Psoas muscle (tissue), 8 donors: ENCODE measurements around the gene SLC14A1. TPM values are rescaled to one million over a fixed set of nuclear protein-coding genes. Genes with fewer than 3 reads are reported as not detected.
A peak's percentile ranks its signal among the peaks of the same experiment; 100 is the strongest.

ENCODE experiments used
- ATAC-seq, 4 donors: fragments of 200-7000 bp; cut with Tn5 transposase; one replicate each; pipeline ENCODE4 v1.9.1; 2020; ENCODE audit warnings: moderate library complexity in 3 of 4, mild to moderate bottlenecking in 2 of 4
- DNase-seq, 2 donors: peaks; one replicate each; pipeline ENCODE4 v3.0.0-alpha.2; 2020
- H3K27ac ChIP-seq: fragments of 200-600 bp; one replicate; pipeline ENCODE4 v1.8.0; 2022
- H3K27me3 ChIP-seq, 3 donors: fragments of 200-600 bp in 1 of 3; one replicate each; pipeline versions ENCODE4 v1.6.1 to v1.8.0; 2013 to 2022; ENCODE audit warnings: low read length in 2 of 3, mild to moderate bottlenecking in 2 of 3, moderate library complexity in 1 of 3; ENCODE audit not compliant: insufficient read depth in 3 of 3
- H3K36me3 ChIP-seq, 2 donors: fragments of 200-600 bp in 1 of 2; one replicate each; pipeline versions ENCODE4 v1.6.1 to v1.8.0; 2013 to 2022; ENCODE audit warnings: low read depth in 1 of 2, mild to moderate bottlenecking in 1 of 2, moderate library complexity in 1 of 2; ENCODE audit not compliant: insufficient read depth in 1 of 2
- H3K4me1 ChIP-seq: fragments of 200-600 bp; one replicate; pipeline ENCODE4 v1.8.0; 2022
- H3K4me3 ChIP-seq: fragments of 200-600 bp; one replicate; pipeline ENCODE4 v1.8.0; 2022; ENCODE audit warnings: mild to moderate bottlenecking
- H3K9me3 ChIP-seq: fragments of 200-600 bp; one replicate; pipeline ENCODE4 v1.8.0; 2022
- CTCF ChIP-seq: fragments of 200-600 bp; IDR thresholded peaks from one replicate; pipeline ENCODE4 v1.8.0; 2022; ENCODE audit warnings: antibody characterized with exemption
- WGBS, 3 donors: extraction: QIAGEN DNeasy Blood & Tissue Kit; methylation state at CpG; one replicate each; pipeline versions ENCODE4 v1.1.6 to v1.1.7; 2013; 5-methylcytosine and 5-hydroxymethylcytosine counted together
- intact Hi-C, 2 donors: fragments of 100-400 bp; cut with DNase I; formaldehyde crosslinking; loops; one replicate each; pipeline versions ENCODE4 v1.11.0 to v1.14.2; 2022
- polyA plus RNA-seq, 3 donors: library from polyadenylated mRNA; stranded (reverse); fragments of 200-250 nt; gene quantifications; one replicate each; pipeline ENCODE4 v1.2.3, GENCODE V29; 2013
- total RNA-seq, 4 donors: library from RNA; stranded (reverse); fragmentation: NEBNext Ultra II Directional in 2 of 4; extraction: Animal tissue kit (Norgen Biotek cat#: 25700) in 2 of 4; gene quantifications; one replicate each; pipeline versions ENCODE4 v1.2.1 to v1.2.4, GENCODE V29; 2021 to 2023
- donor health status: healthy with polysubstance abuse.
- donor health status: DM: no; HTN: no; CAD: no; lungs with moderate emphysema.
- donor health status: Bipolar disorder and iron deficiency.
- donor health status: healthy.
- donor health status: DM: yes; HTN: yes; CAD: no.
- donor health status: DM: no; HTN: no; CAD: no.
- donor health status: DM: no; HTN: no; CAD: no.
- donor health status: DM: yes; HTN: yes; CAD: no.

SLC14A1 gene
- total and polyA plus RNA-seq, 7 donors: 1.3 to 10.9 (median 4.8) TPM

GRCh38 chr18:45690975-45691815 lies 32.8 kb upstream of the SLC14A1 start:
- intact Hi-C loops: loop anchor here (1.0 to 10.0 kb wide), 5 partner anchors 146 to 384 kb away; partner anchors contain the start of gene PSTPIP2 (in 1 of the 2)
- Histone ChIP-seq H3K4me1 (no peaks in the 10 kb centered on the region), H3K9me3 (no peaks in the 10 kb centered on the region), H3K27me3 (no peaks in the 10 kb centered on the region), H3K36me3 (no peaks in the 10 kb centered on the region), H3K4me3 (no peak overlapping the region), H3K27ac (no peak overlapping the region)
- WGBS, 3 donors: 14 to 15% (median 15%) methylated on average over 12 of the region's 12 CpGs
- TF ChIP-seq CTCF: peak; percentile 83
- peak; percentile 71 to 78 for DNase-seq
- ATAC-seq: peak; percentile 75 to 86 (median 76)

GRCh38 chr18:45691816-45692179 lies 32.2 kb upstream of the SLC14A1 start:
- peak in 1 of 2 donors; percentile 48 for DNase-seq
- no peaks in the 10 kb centered on the region for H3K9me3 ChIP-seq
- no peak for TF ChIP-seq CTCF
- intact Hi-C loops: loop anchor here (1.0 to 10.0 kb wide), 5 partner anchors 146 to 383 kb away; partner anchors contain the start of gene PSTPIP2 (in 1 of the 2)
- no peaks in the 10 kb centered on the region for H3K4me1 ChIP-seq
- H3K27ac ChIP-seq: no peak overlapping the region
- no peak overlapping the region for H3K4me3 ChIP-seq
- H3K27me3 ChIP-seq: no peaks in the 10 kb centered on the region
- WGBS, 3 donors: 76 to 81% (median 79%) methylated on average over 7 of the region's 7 CpGs
- H3K36me3 ChIP-seq: no peaks in the 10 kb centered on the region
- peak in 1 of 4 donors; percentile 12 for ATAC-seq

GRCh38 chr18:45702708-45703265 lies 21.2 kb upstream of the SLC14A1 start:
- Histone ChIP-seq H3K27ac (no peak overlapping the region), H3K4me3 (no peak overlapping the region), H3K9me3 (peaks cover 3% of the 10 kb centered on the region), H3K27me3 (no peaks in the 10 kb centered on the region), H3K4me1 (no peaks in the 10 kb centered on the region), H3K36me3 (no peaks in the 10 kb centered on the region)
- ATAC-seq: no peak
- WGBS, 3 donors: 95 to 97% (median 96%) methylated on average over 1 of the region's 1 CpG
- no peak for DNase-seq
- intact Hi-C loops: no loop called here
- TF ChIP-seq CTCF: no peak

- H3K27ac ChIP-seq: no peak overlapping the region
- no peak for TF ChIP-seq CTCF
- ATAC-seq: no peak
- no peaks in the 10 kb centered on the region for H3K4me1 ChIP-seq
- DNase-seq: no peak
- 75 to 85% (median 82%) methylated on average over 4 of the region's 4 CpGs for WGBS, 3 donors
- no peaks in the 10 kb centered on the region for H3K27me3 ChIP-seq
- no peak overlapping the region for H3K4me3 ChIP-seq
- H3K36me3 ChIP-seq: no peaks in the 10 kb centered on the region
- no peaks in the 10 kb centered on the region for H3K9me3 ChIP-seq
- intact Hi-C loops: no loop called here
Measured at GRCh38 chr18:45708831-45709230, 15.2 kb upstream of the SLC14A1 start.
